ENCODE results near the gene MMP24. TPM values are rescaled to one million over a fixed set of nuclear protein-coding genes. Genes with fewer than 3 reads are reported as not detected.

The MMP24 gene
- total RNA-seq, 1 experiment from 2014 or later, result not detected

DNA sequence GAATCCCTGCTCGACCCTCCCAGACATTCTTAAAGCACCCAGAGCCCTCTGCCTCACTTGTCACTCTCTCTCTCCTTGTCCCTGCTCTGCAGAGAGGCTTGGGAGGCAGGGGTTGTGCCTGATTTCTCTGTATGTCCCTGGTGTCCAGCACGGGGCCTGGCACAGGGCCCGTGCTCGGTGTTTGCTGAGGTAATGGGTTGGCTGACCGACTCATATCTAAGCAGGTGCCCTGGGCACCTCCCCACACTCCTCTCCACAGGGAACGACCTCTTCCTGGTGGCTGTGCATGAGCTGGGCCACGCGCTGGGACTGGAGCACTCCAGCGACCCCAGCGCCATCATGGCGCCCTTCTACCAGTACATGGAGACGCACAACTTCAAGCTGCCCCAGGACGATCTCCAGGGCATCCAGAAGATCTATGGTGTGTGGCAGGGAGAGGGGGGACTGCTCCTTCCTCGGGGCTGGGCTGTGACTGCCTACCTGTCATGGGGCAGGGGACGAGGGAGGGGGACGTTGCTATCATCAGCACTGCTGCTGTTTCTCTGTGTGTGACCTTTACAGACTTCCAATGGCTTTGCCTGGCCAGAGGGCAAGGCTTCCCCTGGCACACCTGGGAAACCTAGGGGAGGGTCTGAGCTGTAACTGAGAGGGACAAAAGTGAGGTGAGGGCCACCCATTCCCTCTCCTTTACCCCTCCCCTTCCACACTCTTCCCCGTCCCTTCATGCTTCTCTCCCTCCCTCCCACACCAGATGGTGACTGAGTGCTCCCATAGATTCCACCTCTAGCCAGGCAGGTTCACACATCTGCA is 37.2 kb downstream of the MMP24 start:
- POLR2A ChIA-PET, result interaction anchor here (0.6 to 1.7 kb wide), 11 partner anchors 9 to 478 kb away, joined by 3 to 7 read pairs (median 3); partner anchors contain the start of genes EDEM2, GSS, MYH7B and RBM39
- Mint-ChIP-seq H3K27me3 (ENCODE audit: insufficient read depth, unreplicated experiment) (no peaks in the 10 kb centered on the region), H3K4me3 (ENCODE audit: unreplicated experiment) (peak overlapping the region; percentile 13), H3K27ac (ENCODE audit: low read depth, unreplicated experiment) (no peak overlapping the region), H3K36me3 (ENCODE audit: insufficient read depth, unreplicated experiment) (peaks cover 13% of the 10 kb centered on the region), H3K4me1 (ENCODE audit: insufficient read depth, unreplicated experiment) (peaks cover 18% of the 10 kb centered on the region), H3K9me3 (ENCODE audit: unreplicated experiment) (no peaks in the 10 kb centered on the region)
- intact Hi-C loops (cut with micrococcal nuclease), result no loop called here
- TF ChIP-seq, protein P1, sequence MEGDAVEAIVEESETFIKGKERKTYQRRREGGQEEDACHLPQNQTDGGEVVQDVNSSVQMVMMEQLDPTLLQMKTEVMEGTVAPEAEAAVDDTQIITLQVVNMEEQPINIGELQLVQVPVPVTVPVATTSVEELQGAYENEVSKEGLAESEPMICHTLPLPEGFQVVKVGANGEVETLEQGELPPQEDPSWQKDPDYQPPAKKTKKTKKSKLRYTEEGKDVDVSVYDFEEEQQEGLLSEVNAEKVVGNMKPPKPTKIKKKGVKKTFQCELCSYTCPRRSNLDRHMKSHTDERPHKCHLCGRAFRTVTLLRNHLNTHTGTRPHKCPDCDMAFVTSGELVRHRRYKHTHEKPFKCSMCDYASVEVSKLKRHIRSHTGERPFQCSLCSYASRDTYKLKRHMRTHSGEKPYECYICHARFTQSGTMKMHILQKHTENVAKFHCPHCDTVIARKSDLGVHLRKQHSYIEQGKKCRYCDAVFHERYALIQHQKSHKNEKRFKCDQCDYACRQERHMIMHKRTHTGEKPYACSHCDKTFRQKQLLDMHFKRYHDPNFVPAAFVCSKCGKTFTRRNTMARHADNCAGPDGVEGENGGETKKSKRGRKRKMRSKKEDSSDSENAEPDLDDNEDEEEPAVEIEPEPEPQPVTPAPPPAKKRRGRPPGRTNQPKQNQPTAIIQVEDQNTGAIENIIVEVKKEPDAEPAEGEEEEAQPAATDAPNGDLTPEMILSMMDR (IDR thresholded peaks at IDR 0.05; ENCODE audit: unreplicated experiment), result no peak
- no peak for DNase-seq (ENCODE audit: unreplicated experiment)
- no TSS peak for BruUV-seq (replicated peaks)
- CTCF ChIA-PET, result interaction anchor here (0.6 to 1.3 kb wide), 11 partner anchors 46 to 1072 kb away, joined by 3 to 6 read pairs (median 4); no protein-coding TSS in a partner anchor

DNA sequence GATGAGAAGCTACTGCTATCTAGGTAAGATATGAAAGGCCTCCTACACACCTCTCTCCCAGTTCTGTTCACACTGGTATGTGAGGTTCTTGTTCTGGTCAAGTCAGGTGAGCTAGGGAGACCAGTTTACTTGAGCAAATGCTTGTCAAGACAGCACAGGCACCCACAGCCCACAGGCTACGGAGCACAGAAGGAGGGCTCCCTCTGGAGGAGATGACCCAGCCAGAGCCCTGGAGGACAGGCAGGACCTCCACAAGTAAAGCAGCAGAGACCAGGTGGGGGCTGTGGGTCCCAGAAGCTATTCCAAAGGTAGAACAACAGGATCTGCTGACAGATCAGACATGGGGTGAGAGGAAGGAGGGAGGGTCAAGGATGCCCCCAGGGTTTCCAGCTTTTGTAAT is 38.3 kb downstream of the MMP24 start:
- TF ChIP-seq, protein P1 (IDR thresholded peaks at IDR 0.05; ENCODE audit: unreplicated experiment), result no peak
- no TSS peak for BruUV-seq (replicated peaks)
- Mint-ChIP-seq H3K27ac (ENCODE audit: low read depth, unreplicated experiment) (no peak overlapping the region), H3K36me3 (ENCODE audit: insufficient read depth, unreplicated experiment) (peaks cover 13% of the 10 kb centered on the region), H3K4me1 (ENCODE audit: insufficient read depth, unreplicated experiment) (peaks cover 24% of the 10 kb centered on the region), H3K4me3 (ENCODE audit: unreplicated experiment) (no peak overlapping the region), H3K27me3 (ENCODE audit: insufficient read depth, unreplicated experiment) (no peaks in the 10 kb centered on the region), H3K9me3 (ENCODE audit: unreplicated experiment) (no peaks in the 10 kb centered on the region)
- ChIA-PET POLR2A (interaction anchor here (0.6 to 1.7 kb wide), 4 partner anchors 10 to 309 kb away, joined by 3 to 7 read pairs (median 4); partner anchors contain the start of genes GSS and MYH7B), CTCF (interaction anchor here (0.7 to 1.0 kb wide), 3 partner anchors 118 to 947 kb away, joined by 3 to 4 read pairs (median 4); partner anchors contain the start of gene EDEM2)
- intact Hi-C loops (cut with micrococcal nuclease), result no loop called here
- no peak for DNase-seq (ENCODE audit: unreplicated experiment)

- no peak for DNase-seq (ENCODE audit: unreplicated experiment)
- CTCF ChIA-PET, result interaction anchor here (0.6 to 5.3 kb wide), 4 partner anchors 58 to 695 kb away, joined by 3 to 44 read pairs (median 8); partner anchors contain the start of genes EDEM2 and TRPC4AP
- Mint-ChIP-seq H3K36me3 (ENCODE audit: insufficient read depth, unreplicated experiment) (peaks cover 13% of the 10 kb centered on the region), H3K27ac (ENCODE audit: low read depth, unreplicated experiment) (no peak overlapping the region), H3K9me3 (ENCODE audit: unreplicated experiment) (no peaks in the 10 kb centered on the region), H3K27me3 (ENCODE audit: insufficient read depth, unreplicated experiment) (no peaks in the 10 kb centered on the region), H3K4me1 (ENCODE audit: insufficient read depth, unreplicated experiment) (peaks cover 24% of the 10 kb centered on the region), H3K4me3 (ENCODE audit: unreplicated experiment) (no peak overlapping the region)
- POLR2A ChIA-PET, result interaction anchor here (0.6 to 0.9 kb wide), 2 partner anchors 39 to 120 kb away, joined by 4 to 5 read pairs; partner anchors contain the start of gene EDEM2
- intact Hi-C loops (cut with micrococcal nuclease), result no loop called here
- BruUV-seq (replicated peaks), result no TSS peak
- TF ChIP-seq, protein P1 (IDR thresholded peaks at IDR 0.05; ENCODE audit: unreplicated experiment), result no peak
Observed at GRCh38 chr20:35267092-35267491, 40.6 kb downstream of the MMP24 start.
